AML-193 (cell line): ENCODE data around the gene OR56B4.

ENCODE experiments used
- DNase-seq, 2 experiments: peaks; one replicate each; lab custom pipeline; 2025; lab: John Stamatoyannopoulos, UW

The OR56B4 gene

DNA sequence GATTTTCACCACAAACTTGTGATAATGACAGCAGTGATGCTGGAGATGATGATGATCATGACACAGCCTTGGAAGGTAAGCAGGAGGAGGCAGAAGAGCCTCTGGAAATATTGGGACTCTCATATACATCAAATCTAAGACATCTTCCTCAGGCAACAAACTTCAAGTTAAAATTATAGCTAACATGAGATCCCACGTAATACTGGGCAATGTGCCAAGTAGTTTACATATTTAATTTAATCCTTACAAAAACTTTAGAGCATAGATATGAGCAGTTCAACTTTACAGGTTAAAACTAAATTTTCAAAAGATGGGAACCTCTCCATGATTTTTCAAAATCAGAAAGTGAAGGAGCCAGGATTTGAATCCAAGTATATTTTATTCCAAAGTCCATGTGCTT is 43.6 kb downstream of the OR56B4 start:
- no peak for DNase-seq

DNA sequence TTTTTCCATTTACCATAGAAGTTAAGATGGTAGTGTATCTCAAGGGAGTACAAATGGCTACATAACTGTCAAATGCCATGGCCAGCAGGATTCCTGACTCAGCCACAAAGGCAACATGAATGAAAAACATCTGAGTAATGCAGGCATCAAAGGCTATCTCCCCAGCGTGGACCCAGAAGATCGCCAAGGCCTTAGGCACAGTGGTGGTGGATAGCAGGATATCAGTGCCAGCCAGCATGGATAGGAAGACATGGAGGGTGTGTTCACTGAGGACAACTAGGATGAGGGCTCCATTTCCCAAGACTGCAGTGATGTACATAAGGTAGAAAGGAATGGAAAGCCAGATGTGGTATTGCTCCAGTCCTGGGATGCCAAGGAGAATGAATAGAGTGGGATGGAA is 44.6 kb downstream of the OR56B4 start:
- DNase-seq = no peak

DNA sequence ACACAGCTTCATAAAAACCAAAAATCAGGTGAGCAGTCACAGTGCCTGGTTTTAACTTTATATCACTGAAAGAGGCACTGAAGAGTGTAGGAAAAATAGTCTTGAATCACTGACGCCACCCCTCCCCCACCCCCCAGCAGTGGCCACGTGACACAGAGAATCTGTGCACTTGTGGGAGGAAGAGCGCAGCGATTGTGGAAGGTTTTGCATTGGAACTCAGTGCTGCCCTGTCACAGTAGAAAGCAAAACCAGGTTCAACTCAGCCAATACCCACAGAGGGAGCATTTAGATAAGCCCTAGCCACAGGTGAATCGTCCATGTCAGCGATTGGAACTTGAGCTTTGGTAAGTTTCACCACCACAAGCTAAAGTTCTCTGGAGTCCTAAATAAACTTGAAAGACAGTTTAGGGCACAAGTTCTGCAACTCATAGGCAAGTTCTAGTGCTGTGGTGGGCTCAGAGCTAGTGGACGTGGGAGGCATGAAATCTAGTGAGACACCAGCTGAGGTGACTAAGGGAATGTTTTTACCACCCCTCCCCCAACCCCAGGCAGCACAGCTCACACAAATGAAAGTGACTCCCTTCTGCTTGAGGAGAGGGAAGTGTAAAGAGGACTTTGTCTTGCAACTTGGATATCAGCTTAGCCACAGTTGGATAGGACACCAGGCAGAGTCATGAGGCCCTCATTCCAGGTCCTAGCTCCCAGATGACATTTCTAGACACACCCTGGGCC is 49.3 kb downstream of the OR56B4 start:
- no peak for DNase-seq
